Fibroblast of lung (primary cell): ENCODE measurements around the gene NOL4L.

ENCODE experiments used
- EZH2 ChIP-seq: IDR thresholded peaks from 2 replicates; pipeline ENCODE4 v1.5.1; 2012; ENCODE audit warnings: low read length, control low read depth, mild to moderate bottlenecking; ENCODE audit errors: missing control alignments
- TF ChIP-seq, protein P1 (sequence below), 2 donors: IDR thresholded peaks in 1 of 2; conservative IDR thresholded peaks in 1 of 2; 1 replicate in 1 of 2; 2 replicates in 1 of 2; pipeline ENCODE4 v1.5.1; 2011 to 2012; ENCODE audit warnings: low read length in 2 of 2, control low read depth in 1 of 2, inconsistent platforms in 1 of 2, low read depth in 1 of 2, mild to moderate bottlenecking in 1 of 2

DNA sequence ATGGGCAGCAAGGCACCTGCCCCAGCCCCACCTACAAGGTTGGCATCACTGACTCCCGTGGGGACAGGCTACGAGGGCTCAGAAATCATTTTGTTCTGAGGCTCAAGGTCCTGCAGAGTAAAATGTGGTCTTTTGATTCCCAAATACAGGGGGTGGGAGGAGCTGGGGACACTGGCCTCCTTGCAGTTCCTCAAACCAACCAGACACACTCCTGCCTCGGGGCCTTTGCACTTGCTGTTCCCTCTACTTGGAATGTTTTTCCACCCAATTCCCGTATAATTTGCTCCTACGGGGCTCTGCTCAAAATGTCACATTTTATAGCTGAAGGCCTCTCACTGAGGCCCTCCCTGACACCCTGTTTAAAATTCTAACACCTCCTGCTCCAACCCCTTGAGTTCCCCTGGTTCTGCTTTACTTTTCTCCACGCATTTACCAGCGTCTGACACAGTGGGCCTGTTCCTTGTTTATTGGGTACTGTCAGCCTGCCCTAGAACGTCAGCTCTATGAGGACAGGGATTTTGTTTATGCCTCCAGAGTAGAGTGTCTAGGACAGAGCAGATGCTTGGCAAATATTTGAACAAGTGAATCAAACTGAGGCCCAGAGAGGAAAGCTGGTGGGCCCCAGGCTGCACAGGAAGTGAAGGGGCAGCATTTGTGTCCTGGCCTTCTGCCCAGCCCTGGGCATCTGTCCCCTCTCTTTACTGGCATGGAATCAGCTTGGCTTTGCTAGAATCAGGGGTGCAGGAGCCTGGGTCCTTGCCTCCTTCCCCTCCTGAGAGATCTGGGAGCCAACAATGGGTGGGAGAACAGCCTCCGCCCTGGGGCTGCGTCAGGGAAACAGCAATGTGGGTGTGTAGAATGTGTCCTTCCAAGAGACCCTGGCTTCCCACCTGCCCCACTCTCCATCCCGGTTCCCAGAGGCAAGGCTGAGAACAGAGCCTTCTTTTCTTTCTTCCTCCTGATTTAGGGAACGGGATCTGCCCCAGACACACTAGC lies 18.5 kb downstream of the NOL4L start:
- TF ChIP-seq, protein P1, sequence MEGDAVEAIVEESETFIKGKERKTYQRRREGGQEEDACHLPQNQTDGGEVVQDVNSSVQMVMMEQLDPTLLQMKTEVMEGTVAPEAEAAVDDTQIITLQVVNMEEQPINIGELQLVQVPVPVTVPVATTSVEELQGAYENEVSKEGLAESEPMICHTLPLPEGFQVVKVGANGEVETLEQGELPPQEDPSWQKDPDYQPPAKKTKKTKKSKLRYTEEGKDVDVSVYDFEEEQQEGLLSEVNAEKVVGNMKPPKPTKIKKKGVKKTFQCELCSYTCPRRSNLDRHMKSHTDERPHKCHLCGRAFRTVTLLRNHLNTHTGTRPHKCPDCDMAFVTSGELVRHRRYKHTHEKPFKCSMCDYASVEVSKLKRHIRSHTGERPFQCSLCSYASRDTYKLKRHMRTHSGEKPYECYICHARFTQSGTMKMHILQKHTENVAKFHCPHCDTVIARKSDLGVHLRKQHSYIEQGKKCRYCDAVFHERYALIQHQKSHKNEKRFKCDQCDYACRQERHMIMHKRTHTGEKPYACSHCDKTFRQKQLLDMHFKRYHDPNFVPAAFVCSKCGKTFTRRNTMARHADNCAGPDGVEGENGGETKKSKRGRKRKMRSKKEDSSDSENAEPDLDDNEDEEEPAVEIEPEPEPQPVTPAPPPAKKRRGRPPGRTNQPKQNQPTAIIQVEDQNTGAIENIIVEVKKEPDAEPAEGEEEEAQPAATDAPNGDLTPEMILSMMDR (conservative IDR thresholded peaks at IDR 0.05 in 1 of 2, IDR thresholded peaks at IDR 0.05 in 1 of 2; ENCODE audit: low read depth in 1 of 2, low read length in 2 of 2), result no peak
- no peak for TF ChIP-seq EZH2
